GM23248 (cell line): ENCODE results near the gene ARSJ.

Experiments
- EZH2 ChIP-seq: fragments of 200-600 bp; sonication (generic); IDR thresholded peaks from 2 replicates; pipeline ENCODE4 v1.6.1; 2018; ENCODE audit warnings: antibody characterized with exemption, mild to moderate bottlenecking; ENCODE audit not compliant: insufficient read depth, poor library complexity, severe bottlenecking
- EZH2phosphoT487 ChIP-seq: fragments of 200-600 bp; sonication (generic); IDR thresholded peaks from 2 replicates; pipeline ENCODE4 v1.6.1; 2018; ENCODE audit warnings: antibody characterized with exemption, moderate library complexity, mild to moderate bottlenecking, low read depth; ENCODE audit not compliant: insufficient read depth

DNA sequence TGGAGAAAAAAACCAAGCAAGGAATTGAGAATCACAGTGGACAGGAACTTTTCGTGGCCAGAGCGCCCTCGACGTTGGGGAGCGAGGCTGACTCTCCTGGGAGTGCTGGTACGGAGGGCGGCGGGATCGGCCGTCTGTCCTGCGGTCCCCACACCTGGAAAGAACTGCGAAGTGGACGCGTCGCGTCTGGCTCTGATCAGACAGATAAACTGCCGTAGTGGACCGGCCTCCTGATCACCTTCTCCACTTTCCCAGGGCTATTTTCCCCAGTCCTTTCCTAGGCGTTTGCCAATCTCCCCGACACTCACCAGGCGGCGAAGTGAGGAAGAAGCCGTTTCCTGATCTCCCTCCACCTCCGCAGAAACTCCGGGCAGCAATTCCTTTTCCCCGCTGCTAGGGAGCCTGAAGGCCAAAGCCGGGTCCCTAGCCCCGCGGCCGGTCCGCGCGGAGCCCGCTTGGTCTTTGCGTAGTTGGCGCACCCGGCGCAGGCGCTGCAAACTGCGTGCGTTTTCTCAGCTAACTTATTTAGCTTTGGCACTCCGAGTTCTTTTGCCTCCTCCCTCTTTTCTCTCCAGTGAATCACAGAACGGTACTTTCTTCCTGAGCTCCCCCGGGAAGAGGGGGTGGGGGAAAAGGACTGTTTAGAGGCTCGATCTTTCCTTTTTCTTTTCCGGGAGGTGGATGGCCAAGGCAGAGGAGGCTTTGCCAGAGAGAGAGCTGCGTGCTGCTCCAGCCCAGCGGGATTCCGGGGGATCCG is at the start of gene ARSJ:
- TF ChIP-seq EZH2 = no peak
- TF ChIP-seq EZH2phosphoT487 = no peak
